LNCAP (cell line): ENCODE measurements around the gene PAFAH1B2.

Source experiments
- TF ChIP-seq, protein P1 (sequence below): fragments of 450-650 bp; IDR thresholded peaks from 2 replicates; pipeline ENCODE4 v1.5.1; 2017; ENCODE audit warnings: mild to moderate bottlenecking

PAFAH1B2 gene, protein sequence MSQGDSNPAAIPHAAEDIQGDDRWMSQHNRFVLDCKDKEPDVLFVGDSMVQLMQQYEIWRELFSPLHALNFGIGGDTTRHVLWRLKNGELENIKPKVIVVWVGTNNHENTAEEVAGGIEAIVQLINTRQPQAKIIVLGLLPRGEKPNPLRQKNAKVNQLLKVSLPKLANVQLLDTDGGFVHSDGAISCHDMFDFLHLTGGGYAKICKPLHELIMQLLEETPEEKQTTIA

DNA sequence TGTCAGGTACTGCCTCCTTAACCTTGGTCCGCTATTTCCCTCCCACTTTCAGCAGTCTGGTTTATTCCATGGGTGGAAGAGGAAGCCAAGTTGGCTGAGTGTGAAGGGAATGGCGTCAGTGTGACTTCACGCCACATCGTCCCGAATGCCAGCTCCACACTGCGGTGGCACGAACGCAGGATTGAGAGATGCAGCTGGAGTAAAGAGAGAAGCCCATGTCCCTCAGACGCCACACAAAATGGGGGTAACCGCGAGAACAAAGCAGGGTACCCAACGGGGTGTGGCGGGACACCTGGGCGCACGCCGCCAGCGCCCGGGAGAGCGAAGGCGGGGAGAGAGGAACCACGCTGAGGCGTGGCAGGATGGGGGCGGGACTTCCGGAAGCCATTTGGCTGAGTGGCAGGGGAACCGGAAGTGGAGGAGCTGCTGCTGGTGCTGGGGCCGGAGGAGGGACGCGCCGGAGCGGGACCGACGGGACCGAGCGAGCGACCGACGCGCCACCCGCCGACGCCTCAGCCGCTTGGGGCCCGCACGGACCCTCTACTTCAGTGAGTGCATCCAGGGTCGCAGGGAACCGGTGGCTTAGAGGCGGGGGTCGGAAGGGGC lies at the start of gene PAFAH1B2:
Gene PAFAH1B2 (plus strand): TSS at position 417 of the 606 bp plus-strand sequence. CDS start 8,161 bp downstream, outside the sequence.
- TF ChIP-seq, protein P1, sequence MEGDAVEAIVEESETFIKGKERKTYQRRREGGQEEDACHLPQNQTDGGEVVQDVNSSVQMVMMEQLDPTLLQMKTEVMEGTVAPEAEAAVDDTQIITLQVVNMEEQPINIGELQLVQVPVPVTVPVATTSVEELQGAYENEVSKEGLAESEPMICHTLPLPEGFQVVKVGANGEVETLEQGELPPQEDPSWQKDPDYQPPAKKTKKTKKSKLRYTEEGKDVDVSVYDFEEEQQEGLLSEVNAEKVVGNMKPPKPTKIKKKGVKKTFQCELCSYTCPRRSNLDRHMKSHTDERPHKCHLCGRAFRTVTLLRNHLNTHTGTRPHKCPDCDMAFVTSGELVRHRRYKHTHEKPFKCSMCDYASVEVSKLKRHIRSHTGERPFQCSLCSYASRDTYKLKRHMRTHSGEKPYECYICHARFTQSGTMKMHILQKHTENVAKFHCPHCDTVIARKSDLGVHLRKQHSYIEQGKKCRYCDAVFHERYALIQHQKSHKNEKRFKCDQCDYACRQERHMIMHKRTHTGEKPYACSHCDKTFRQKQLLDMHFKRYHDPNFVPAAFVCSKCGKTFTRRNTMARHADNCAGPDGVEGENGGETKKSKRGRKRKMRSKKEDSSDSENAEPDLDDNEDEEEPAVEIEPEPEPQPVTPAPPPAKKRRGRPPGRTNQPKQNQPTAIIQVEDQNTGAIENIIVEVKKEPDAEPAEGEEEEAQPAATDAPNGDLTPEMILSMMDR = no peak

DNA sequence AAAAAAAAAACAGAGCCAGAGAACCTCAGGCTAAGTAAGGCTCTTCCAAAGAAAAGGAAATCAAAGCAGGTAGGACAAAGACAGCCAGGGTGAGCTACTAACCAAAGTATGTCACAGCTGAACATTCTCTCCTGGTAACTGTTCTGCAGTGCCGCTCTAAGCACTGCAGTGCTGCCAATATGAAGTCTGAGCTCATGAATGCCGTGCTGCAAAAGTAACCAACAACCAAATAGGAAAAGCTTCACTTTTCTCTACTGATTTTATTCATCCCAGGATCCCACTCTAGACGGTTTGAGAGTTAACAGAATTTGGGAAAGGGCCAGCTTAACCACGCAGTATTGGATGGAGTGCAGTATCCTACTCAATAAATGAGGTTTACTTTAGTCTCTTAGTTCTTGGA lies 49.3 kb upstream of the PAFAH1B2 start:
- TF ChIP-seq, protein P1 = no peak

DNA sequence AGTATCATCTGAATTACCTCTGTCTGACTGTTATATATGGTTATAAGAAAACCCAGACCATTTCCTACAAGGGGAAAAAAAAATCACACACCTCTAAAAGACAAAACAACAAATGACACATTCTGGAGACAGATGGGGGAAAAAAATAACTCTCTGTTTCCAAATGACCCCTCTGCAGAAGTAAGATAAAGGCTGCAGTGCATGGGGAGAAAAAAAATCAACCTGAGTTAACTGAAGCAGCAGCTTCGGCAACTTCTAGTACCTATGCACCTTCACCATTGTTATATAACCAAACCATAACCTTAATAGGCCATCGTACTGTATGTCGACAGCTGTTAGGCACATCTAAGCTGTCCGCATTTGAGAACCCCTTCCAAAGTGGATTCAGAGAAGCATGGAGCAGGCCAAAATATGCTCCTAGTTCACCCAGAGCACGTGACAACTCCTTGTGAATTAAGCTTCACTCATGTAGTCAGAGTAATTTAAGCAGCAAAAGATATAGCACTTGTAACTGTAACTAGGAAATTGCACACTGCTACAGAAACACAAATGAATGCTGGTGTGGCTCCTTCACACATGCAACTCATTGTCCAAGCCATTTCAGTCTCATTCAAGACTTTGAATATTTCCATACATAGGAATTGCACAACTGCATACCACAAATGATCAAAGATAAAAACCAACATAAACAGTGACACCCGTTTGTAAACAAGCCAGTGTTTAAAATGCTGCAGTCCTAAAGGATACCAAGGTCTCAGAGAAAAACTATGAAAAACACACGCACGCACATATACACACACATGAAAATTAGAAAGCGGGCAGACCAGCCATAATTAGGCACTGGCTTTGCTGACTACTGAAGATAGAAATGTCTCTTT lies 48.6 kb upstream of the PAFAH1B2 start:
- TF ChIP-seq, protein P1 = no peak

DNA sequence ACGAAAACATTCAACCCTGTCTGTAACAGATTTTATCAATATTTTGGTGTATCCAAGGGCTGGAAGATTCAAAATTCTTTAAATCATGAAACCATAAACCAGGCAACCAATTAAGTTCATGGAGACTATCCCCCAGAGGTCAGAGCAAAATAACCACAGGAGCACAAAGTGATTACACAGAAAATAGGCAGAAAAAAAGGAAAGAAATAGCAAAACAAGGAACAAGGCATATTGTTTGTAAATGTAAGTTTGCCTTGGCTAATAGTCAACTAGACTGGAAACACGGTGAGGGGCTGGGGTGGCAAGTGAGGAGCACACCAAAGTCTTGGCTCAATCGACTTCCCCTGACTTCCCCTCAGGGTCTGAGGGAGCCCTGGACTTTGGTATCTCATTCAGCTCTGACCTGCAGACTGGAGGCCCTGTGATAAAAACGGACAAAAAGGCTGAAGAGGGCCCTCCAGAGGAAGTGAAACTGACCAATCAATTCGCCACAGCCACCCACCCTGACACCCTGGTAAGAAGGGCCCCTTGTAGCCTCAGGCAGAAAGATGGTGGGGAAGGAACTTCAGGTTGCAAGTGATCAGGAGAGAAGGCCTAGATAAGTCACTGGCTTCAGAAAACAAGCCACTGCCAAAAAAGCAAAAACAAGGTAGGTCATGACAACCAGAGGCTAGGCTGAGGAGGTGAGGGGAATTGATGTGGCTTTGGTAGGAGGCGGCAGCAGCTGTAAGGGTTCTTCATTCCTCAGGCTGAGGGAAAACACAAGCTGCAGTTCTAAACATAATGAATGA lies 47.7 kb upstream of the PAFAH1B2 start:
- TF ChIP-seq, protein P1 = no peak

DNA sequence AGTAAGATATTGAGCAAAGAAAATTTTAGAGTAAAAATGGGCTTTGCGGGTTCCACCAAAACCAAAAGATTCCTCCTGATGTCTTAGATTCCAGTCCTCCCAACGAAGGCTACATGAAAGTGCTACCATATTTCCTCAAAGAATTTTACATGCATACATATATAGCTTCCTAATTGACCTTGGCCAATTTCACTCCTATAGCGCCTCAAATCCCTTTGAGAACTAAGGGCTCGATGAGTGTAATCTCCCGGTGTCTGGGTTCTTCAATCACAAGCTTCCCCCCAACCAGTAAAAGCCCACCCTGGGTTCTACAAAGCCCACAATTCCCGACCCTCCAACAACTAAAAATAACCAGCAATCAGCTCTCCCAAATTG lies 47.1 kb upstream of the PAFAH1B2 start:
- TF ChIP-seq, protein P1 = no peak

DNA sequence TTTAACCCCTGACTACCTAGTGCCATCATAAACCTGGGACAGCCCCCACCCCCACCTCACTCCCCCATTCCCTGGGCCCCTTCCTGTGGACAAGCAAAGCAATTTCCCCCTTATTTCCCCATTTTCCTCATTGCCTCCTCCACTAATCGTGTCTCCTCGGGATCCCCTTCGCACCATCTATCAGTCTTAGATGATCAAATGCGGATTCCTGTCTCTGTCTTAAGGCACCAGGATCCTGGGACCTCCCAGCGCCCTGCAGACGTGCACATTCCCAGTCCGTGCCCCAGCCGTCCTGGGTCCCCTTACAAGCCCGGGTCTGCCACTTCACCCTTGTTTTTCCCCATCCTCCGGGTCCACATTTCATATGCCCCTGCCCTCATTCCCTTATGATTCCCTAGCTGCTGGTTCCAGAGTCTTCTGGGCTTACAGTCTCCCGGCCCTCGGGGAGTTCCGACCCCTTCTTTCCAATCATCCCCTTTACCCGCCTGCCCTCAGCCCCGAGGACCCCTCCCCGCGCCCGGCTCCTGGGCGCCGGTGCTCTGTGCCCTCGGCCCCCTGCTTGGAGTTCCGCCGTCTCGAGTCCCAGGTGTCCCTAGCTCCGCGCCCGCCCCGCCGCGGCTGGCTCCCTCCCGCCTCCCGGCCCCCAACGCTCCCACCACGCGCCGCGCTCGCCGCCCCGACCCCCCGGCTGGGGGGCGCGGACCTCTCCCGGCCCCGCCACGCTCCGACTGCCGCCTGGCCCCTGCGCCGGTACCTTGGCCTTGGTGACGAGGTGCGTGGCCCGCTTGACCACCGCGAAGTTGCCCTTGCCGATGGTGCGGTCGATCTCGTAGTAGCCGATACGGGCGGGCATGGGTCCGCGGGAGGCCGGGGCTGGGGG lies 46.5 kb upstream of the PAFAH1B2 start:
- TF ChIP-seq, protein P1 = no peak
